Heart left ventricle (tissue), 13 donors: ENCODE data around the gene HDGFL3.

Source experiments
- CTCF ChIP-seq, 12 donors: fragments of 200-600 bp; sonication (generic) in 4 of 12; IDR thresholded peaks; one replicate each; pipeline versions ENCODE4 v1.5.0 to v1.8.0; 2018 to 2022; ENCODE audit warnings: antibody characterized with exemption in 12 of 12, mild to moderate bottlenecking in 5 of 12
- POLR2A ChIP-seq, 2 donors: fragments of 450-650 bp; IDR thresholded peaks; one replicate each; pipeline ENCODE4 v1.6.1; 2017; ENCODE audit warnings: antibody characterized with exemption in 2 of 2, mild to moderate bottlenecking in 2 of 2, moderate library complexity in 2 of 2
- donor health status: ischemic (EF 13 %, LVEDD 7.1; RV severe dilation, severe dysfunction).
- donor health status: DM: no; HTN: yes; CAD: no.
- donor health status: DM: no; HTN: no; CAD: no.
- donor health status: ischemic (EF 25% LVEDD 6.9; RV normal size, moderate dysfunction).
- donor health status: ischemic (EF 25% LVEDD 5.7; RV mildly dilated, moderate dysfunction).
- donor health status: ischemic (EF 35%, LVEDD 5.7; RV mildly dilated, moderate dysfunction).
- donor health status: nonischemic (EF 11% LVEDD 7.7; RV severe dilation, severe dysfunction).
- donor health status: DM: yes; HTN: yes; CAD: no.
- donor health status: PGD.
- donor health status: ischemic (EF 29% LVEDD 5.4; RV normal size, mild dysfunction).
- donor health status: nonischemic (EF 23%, LVEDD 6.1; RV moderate dilation, normal function).

- TF ChIP-seq CTCF (IDR thresholded peaks at IDR 0.05) (no peak), POLR2A (IDR thresholded peaks at IDR 0.05) (no peak)
Observed at GRCh38 chr15:83153288-83153687, 54.3 kb downstream of the HDGFL3 start.
